Fibroblast of lung (primary cell): ENCODE results near the gene CCL2.

Source experiments
- EZH2 ChIP-seq: IDR thresholded peaks from 2 replicates; pipeline ENCODE4 v1.5.1; 2012; ENCODE audit warnings: low read length, control low read depth, mild to moderate bottlenecking; ENCODE audit errors: missing control alignments
- TF ChIP-seq, protein P1 (sequence below), 2 donors: IDR thresholded peaks in 1 of 2; conservative IDR thresholded peaks in 1 of 2; 1 replicate in 1 of 2; 2 replicates in 1 of 2; pipeline ENCODE4 v1.5.1; 2011 to 2012; ENCODE audit warnings: low read length in 2 of 2, control low read depth in 1 of 2, inconsistent platforms in 1 of 2, low read depth in 1 of 2, mild to moderate bottlenecking in 1 of 2

DNA sequence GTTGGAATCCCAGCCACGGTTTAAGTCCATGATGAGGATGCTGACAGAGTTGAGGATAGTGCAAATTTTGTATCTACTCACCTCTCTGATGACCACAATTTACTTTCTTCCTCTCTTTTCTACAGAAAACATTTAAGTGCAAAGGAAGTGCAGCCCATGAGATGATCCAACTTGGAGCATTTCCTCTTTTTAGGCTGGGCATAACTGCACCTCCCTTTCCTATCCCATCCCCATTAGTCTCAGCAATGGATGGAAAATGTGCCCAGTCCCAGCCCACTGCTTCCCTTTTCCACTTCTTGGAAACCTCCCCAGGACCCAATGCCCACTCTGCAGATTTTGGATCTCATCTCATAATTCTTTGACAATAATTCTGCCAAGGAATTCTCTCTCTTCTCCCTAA is 47.6 kb downstream of the CCL2 start:
- TF ChIP-seq, protein P1, sequence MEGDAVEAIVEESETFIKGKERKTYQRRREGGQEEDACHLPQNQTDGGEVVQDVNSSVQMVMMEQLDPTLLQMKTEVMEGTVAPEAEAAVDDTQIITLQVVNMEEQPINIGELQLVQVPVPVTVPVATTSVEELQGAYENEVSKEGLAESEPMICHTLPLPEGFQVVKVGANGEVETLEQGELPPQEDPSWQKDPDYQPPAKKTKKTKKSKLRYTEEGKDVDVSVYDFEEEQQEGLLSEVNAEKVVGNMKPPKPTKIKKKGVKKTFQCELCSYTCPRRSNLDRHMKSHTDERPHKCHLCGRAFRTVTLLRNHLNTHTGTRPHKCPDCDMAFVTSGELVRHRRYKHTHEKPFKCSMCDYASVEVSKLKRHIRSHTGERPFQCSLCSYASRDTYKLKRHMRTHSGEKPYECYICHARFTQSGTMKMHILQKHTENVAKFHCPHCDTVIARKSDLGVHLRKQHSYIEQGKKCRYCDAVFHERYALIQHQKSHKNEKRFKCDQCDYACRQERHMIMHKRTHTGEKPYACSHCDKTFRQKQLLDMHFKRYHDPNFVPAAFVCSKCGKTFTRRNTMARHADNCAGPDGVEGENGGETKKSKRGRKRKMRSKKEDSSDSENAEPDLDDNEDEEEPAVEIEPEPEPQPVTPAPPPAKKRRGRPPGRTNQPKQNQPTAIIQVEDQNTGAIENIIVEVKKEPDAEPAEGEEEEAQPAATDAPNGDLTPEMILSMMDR (conservative IDR thresholded peaks at IDR 0.05 in 1 of 2, IDR thresholded peaks at IDR 0.05 in 1 of 2; ENCODE audit: low read depth in 1 of 2, low read length in 2 of 2) = no peak
- TF ChIP-seq EZH2 = no peak
